ENCODE measurements around the gene PHF2.
A peak's percentile ranks its signal among the peaks of the same experiment; 100 is the strongest.

The PHF2 gene

DNA sequence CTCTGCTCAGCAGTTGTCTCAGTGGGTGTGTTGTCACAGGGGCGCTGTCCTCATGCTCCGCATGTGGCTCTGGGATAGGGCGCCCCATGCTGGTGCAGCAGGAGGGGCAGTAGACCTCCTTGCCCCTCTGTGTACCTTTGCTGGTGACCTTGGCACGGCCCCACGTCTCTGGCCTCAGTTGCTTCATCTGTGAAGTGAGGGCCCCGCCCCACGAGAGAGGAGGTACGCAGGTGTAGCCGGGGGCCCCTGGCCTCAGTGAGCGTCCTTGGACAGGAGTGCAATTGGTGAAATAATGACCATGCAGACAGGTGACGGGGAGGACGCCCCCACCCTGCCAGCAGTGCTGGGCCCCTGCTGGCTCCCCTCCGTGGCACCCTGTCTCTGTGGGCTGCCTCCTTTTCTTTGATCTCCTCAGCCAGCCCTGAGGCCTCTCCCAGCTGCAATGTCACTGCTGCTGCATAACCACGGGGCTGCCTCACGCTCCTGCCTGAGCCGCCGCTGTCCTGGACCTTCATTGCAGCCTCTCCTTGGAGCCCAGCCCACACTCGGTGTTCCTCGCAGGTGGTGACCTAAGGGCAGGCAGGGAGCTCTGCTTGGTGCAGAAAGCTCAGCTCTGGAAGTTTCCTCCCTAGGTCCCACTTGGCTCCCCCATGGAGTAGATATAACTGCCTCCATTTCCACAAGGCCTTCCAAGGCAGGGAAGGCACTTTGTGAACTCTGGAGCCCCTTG lies 57.3 kb downstream of the PHF2 start:
- intact Hi-C loops (cut with DNase I; ENCODE audit: low total_unique reads), result no loop called here
- peak in 1 of 2 donors; percentile 33 for DNase-seq
- TF ChIP-seq, protein P1, sequence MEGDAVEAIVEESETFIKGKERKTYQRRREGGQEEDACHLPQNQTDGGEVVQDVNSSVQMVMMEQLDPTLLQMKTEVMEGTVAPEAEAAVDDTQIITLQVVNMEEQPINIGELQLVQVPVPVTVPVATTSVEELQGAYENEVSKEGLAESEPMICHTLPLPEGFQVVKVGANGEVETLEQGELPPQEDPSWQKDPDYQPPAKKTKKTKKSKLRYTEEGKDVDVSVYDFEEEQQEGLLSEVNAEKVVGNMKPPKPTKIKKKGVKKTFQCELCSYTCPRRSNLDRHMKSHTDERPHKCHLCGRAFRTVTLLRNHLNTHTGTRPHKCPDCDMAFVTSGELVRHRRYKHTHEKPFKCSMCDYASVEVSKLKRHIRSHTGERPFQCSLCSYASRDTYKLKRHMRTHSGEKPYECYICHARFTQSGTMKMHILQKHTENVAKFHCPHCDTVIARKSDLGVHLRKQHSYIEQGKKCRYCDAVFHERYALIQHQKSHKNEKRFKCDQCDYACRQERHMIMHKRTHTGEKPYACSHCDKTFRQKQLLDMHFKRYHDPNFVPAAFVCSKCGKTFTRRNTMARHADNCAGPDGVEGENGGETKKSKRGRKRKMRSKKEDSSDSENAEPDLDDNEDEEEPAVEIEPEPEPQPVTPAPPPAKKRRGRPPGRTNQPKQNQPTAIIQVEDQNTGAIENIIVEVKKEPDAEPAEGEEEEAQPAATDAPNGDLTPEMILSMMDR (IDR thresholded peaks at IDR 0.05), result no peak
- Histone ChIP-seq H3K9me3 (peaks cover 0 to 7% (median 0%) of the 10 kb centered on the region in 3 donors), H3K4me3 (no peak overlapping the region), H3K36me3 (peaks cover 56 to 88% (median 86%) of the 10 kb centered on the region in 3 donors), H3K27ac (no peak overlapping the region), H3K27me3 (no peaks in the 10 kb centered on the region), H3K4me1 (no peaks in the 10 kb centered on the region)

DNA sequence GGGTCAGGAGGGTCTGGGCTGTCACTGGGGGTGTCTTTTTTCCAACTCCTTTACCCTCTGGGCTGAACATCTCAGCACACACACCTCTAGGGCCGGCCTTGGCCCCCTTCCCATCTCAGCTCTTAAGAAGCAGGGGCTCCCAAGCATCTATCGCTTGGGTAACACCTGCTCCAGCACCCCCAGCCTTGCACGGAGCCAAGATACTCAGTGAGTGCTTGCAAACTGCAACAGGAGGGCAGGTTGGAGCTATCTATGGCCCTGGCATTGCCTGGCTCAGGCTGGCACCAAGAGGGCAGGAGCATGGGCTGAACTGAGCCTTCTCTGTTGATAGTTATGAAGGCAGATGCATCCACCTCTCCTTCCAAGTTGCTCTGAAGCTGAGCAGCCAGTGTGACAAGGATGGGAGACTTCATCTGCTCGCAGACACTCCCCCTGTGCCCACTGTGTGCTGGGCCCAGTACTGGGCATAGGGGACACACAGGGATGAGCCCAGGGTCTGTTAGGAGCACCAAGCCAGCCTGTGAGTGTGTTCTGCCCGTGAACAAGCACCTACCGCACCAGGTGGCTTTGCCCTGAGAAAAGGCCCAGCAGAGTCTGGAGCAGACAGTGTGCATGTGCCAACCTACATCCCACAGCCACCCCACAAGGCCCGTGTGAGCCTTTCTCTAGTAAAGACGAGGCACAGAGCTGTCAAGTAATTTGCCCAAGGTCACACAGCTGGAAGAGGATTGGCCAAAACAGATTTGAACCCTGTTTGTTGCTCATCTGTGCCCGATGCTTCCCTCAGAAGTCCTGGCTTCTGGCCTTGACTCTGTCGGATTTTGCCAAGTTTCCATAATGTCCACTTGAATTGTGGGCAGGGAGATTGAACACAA lies 58.2 kb downstream of the PHF2 start:
- H3K27me3 ChIP-seq, result no peaks in the 10 kb centered on the region
- H3K4me3 ChIP-seq, result no peak overlapping the region
- peaks cover 65 to 97% (median 93%) of the 10 kb centered on the region in 3 donors for H3K36me3 ChIP-seq
- DNase-seq, result peak in 1 of 2 donors; percentile 40
- no peaks in the 10 kb centered on the region for H3K4me1 ChIP-seq
- peaks cover 0 to 7% (median 0%) of the 10 kb centered on the region in 3 donors for H3K9me3 ChIP-seq
- intact Hi-C loops (cut with DNase I; ENCODE audit: low total_unique reads), result no loop called here
- TF ChIP-seq, protein P1 (IDR thresholded peaks at IDR 0.05), result no peak
- no peak overlapping the region for H3K27ac ChIP-seq

DNA sequence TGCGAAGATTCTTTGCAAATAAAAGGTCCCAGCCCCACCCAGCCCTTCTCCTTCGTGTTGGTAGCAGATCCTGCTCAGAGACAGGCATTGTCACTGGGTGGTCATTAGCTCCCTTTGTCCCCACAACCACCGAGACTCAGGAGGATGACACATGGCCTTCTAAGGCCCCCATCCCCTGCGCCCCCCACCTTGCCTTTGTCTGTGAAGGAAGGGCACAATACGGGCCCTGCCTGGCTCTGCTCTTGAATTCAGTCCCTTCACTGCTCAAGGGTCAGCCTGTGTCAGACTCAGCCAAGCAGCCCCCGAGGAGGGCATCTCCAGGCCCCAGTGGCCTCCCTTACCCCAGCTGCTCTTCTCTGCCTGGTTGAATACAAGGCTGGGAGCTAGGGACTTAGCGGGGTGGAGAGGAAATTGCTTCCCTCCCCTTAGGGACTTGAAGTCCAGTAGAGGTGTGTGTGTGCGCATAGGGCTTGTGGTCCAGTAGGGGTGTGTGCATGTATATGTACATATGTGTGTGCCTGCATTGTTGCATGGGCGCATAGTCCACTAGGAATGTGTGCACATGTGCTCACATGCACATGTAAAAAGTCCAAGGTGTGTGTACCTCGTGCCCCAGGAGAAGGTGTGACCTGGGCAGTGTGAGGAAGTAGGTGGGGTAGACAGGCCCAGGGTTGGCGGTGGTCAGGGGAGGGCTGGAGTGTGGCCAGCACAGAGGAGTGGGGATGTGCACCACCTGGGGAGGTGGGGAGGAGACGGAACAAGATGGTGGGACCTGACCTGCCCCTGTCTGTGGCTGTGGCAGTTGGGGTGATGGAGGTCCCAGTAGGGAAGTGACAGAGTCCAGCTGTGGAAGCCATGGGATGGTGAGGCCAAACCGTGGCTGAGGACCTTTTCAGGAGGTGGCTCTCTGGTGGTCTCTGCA lies 59.1 kb downstream of the PHF2 start:
- Histone ChIP-seq H3K27ac (no peak overlapping the region), H3K27me3 (no peaks in the 10 kb centered on the region), H3K9me3 (peaks cover 0 to 7% (median 0%) of the 10 kb centered on the region in 3 donors), H3K36me3 (peaks cover 65 to 96% (median 92%) of the 10 kb centered on the region in 3 donors), H3K4me3 (no peak overlapping the region), H3K4me1 (no peaks in the 10 kb centered on the region)
- TF ChIP-seq, protein P1 (IDR thresholded peaks at IDR 0.05), result no peak
- peak in 1 of 2 donors; percentile 54 for DNase-seq
- intact Hi-C loops (cut with DNase I; ENCODE audit: low total_unique reads), result no loop called here

DNA sequence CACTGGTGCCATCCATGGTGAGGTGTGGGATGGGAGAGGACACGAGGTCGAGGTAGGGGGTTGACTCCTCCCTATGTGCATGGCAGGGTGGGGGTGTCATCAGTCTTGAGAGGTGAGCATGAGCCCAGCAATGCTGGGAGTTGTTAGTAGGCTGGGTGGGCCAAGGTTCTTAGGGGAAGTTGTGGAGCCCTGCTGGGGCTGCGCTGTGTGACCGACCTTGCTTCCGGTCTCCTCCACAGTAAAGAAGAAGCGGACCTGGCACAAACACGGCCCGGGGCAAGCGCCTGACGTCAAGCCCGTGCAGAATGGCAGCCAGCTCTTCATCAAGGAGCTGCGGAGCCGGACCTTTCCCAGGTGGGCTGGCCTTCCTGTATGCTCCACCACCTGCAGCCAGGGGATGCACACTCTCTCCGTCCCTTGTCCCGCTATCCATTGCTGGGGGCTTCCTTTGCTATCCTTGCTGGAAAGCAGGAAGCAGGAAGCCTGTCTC lies 59.8 kb downstream of the PHF2 start:
- intact Hi-C loops (cut with DNase I; ENCODE audit: low total_unique reads), result no loop called here
- TF ChIP-seq, protein P1 (IDR thresholded peaks at IDR 0.05), result no peak
- Histone ChIP-seq H3K9me3 (peaks cover 0 to 7% (median 0%) of the 10 kb centered on the region in 3 donors), H3K36me3 (peaks cover 59 to 89% (median 84%) of the 10 kb centered on the region in 3 donors), H3K4me3 (no peak overlapping the region), H3K27ac (no peak overlapping the region), H3K4me1 (peaks cover 0 to 4% (median 0%) of the 10 kb centered on the region in 4 donors), H3K27me3 (no peaks in the 10 kb centered on the region)
- peak in 1 of 2 donors; percentile 55 for DNase-seq

DNA sequence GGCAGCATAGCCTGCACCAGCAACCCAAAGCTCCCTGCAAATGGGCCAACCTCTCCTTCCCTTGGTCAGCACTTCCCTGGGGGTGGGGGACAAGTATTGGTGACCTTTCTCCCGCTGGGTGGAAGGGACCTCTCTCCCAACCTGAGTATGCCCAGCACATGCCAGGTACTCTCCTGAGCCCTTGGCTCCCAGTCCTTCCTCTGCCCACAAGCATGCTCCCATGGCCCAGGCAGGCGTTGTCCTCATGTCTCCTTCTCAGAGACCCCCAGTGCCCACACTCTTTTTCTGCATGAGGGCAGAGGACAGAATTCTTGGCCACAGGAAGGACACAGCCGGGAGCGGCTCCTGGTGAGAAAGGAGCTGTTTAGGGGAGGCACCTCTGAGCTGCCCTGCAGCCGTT lies 60.3 kb downstream of the PHF2 start:
- Histone ChIP-seq H3K27me3 (no peaks in the 10 kb centered on the region), H3K4me1 (peaks cover 0 to 9% (median 0%) of the 10 kb centered on the region in 4 donors), H3K4me3 (no peak overlapping the region), H3K9me3 (peaks cover 0 to 7% (median 0%) of the 10 kb centered on the region in 3 donors), H3K36me3 (peaks cover 57 to 84% (median 80%) of the 10 kb centered on the region in 3 donors), H3K27ac (no peak overlapping the region)
- TF ChIP-seq, protein P1 (IDR thresholded peaks at IDR 0.05), result no peak
- peak in 1 of 2 donors; percentile 51 for DNase-seq
- intact Hi-C loops (cut with DNase I; ENCODE audit: low total_unique reads), result no loop called here

Measured in tibial artery (tissue), 4 donors.